H1 (cell line): ENCODE results near the gene STEAP3. TPM values are rescaled to one million over a fixed set of nuclear protein-coding genes. Genes with fewer than 3 reads are reported as not detected.

Experiments used
- CTCF ChIA-PET: fragments of 300-600 bp; sonication (Branson Sonifier 250); formaldehyde crosslinking; loops from one replicate; lab custom pipeline; 2021; ENCODE audit not compliant: partially characterized antibody; lab: Charles Lee
- POLR2A ChIA-PET: fragments of 300-600 bp; sonication (Branson Sonifier 250); formaldehyde crosslinking; loops from one replicate; lab custom pipeline; 2021; ENCODE audit warnings: inconsistent platforms; ENCODE audit not compliant: partially characterized antibody; lab: Charles Lee
- DNase-seq, 2 experiments: peaks; one replicate each; pipeline versions ENCODE4 v3.0.0 to v3.0.0-alpha.2; 2010 to 2022; ENCODE audit warnings: low spot score in 2 of 2, low read depth in 1 of 2, mixed read lengths in 1 of 2
- FAIRE-seq: peaks from 2 replicates; lab custom pipeline; 2011; peaks lifted over from hg19 to GRCh38; lab: Jason Lieb, UNC
- H2AFZ ChIP-seq: 2 replicates; pipeline ENCODE4 v1.8.1; 2012; ENCODE audit warnings: low read length, inconsistent platforms
- H2AK5ac ChIP-seq: 2 replicates; pipeline ENCODE4 v1.6.1; 2013; ENCODE audit warnings: low read depth, low read length
- H2BK120ac ChIP-seq: replicated peaks from 2 replicates; pipeline ENCODE3; 2013; ENCODE audit warnings: low read depth, low read length, inconsistent platforms
- H2BK12ac ChIP-seq: 2 replicates; pipeline ENCODE4 v1.6.1; 2013; ENCODE audit warnings: low read depth, low read length
- H2BK15ac ChIP-seq: 2 replicates; pipeline ENCODE4 v1.6.1; 2013; ENCODE audit warnings: low read length
- H2BK20ac ChIP-seq: 2 replicates; pipeline ENCODE4 v1.6.1; 2013; ENCODE audit warnings: low read length
- H2BK5ac ChIP-seq: 2 replicates; pipeline ENCODE4 v1.6.1; 2013; ENCODE audit warnings: low read depth, low read length
- H3K14ac ChIP-seq: 2 replicates; pipeline ENCODE4 v1.6.1; 2013; ENCODE audit warnings: inconsistent platforms; ENCODE audit not compliant: insufficient read length
- H3K18ac ChIP-seq: 2 replicates; pipeline ENCODE4 v1.6.1; 2013; ENCODE audit warnings: low read length; ENCODE audit errors: extremely low read depth
- H3K23ac ChIP-seq: 2 replicates; pipeline ENCODE4 v1.6.1; 2013; ENCODE audit warnings: inconsistent platforms; ENCODE audit not compliant: insufficient read length
- H3K23me2 ChIP-seq: 2 replicates; pipeline ENCODE4 v1.6.1; 2013; ENCODE audit warnings: low read depth, low read length
- H3K27ac ChIP-seq: 2 replicates; pipeline ENCODE4 v1.6.1; 2011; ENCODE audit warnings: low read depth, low read length, inconsistent platforms
- H3K27me3 ChIP-seq, 4 experiments: replicated peaks in 1 of 4; 1 replicate in 1 of 4; 2 replicates in 3 of 4; pipeline versions ENCODE4 v1.6.1 to v1.8.1; 2011 to 2013; ENCODE audit warnings: low read length in 3 of 4, mild to moderate bottlenecking in 3 of 4, inconsistent platforms in 2 of 4, mixed read lengths in 2 of 4, moderate library complexity in 1 of 4; ENCODE audit not compliant: control insufficient read depth in 3 of 4, insufficient read depth in 3 of 4; ENCODE audit errors: extremely low read depth in 1 of 4
- H3K36me3 ChIP-seq, 4 experiments: 2 replicates each; pipeline versions ENCODE4 v1.6.1 to v1.8.1; 2011 to 2013; ENCODE audit warnings: mild to moderate bottlenecking in 4 of 4, low read length in 3 of 4, moderate library complexity in 2 of 4, control low read depth in 1 of 4, inconsistent platforms in 1 of 4; ENCODE audit not compliant: insufficient read depth in 4 of 4, control insufficient read depth in 2 of 4
- H3K4ac ChIP-seq: replicated peaks from 2 replicates; pipeline ENCODE3; 2013; ENCODE audit warnings: low read length, low read depth, mixed read lengths, inconsistent platforms; ENCODE audit not compliant: insufficient read length
- H3K4me1 ChIP-seq, 4 experiments: replicated peaks in 1 of 4; 1 replicate in 1 of 4; 2 replicates in 3 of 4; pipeline versions ENCODE4 v1.6.1 to v1.8.1; 2011 to 2013; ENCODE audit warnings: low read length in 3 of 4, inconsistent platforms in 2 of 4, mixed read lengths in 1 of 4; ENCODE audit not compliant: insufficient read depth in 4 of 4, control insufficient read depth in 3 of 4
- H3K4me2 ChIP-seq, 2 experiments: 2 replicates each; pipeline versions ENCODE4 v1.6.1 to v1.8.1; 2011 to 2013; ENCODE audit warnings: low read depth in 2 of 2, low read length in 2 of 2, control low read depth in 1 of 2, inconsistent platforms in 1 of 2, mild to moderate bottlenecking in 1 of 2; ENCODE audit not compliant: insufficient read depth in 1 of 2
- H3K4me3 ChIP-seq, 4 experiments: fragments of 200-600, 300-600 bp in 1 of 4; sonication (generic), shearing (Covaris generic), sonication (Bioruptor Twin) in 1 of 4; 2 replicates each; pipeline versions ENCODE4 v1.5.1 to v1.8.1; 2011 to 2016; ENCODE audit warnings: low read length in 4 of 4, low read depth in 3 of 4, control low read depth in 2 of 4, inconsistent platforms in 2 of 4, mild to moderate bottlenecking in 2 of 4, mixed read lengths in 1 of 4, moderate library complexity in 1 of 4; ENCODE audit not compliant: insufficient read depth in 2 of 4; ENCODE audit errors: extremely low read depth in 1 of 4
- H3K56ac ChIP-seq: replicated peaks from 2 replicates; pipeline ENCODE3; 2013; ENCODE audit warnings: low read depth, mild to moderate bottlenecking, mixed read lengths, low read length, inconsistent platforms; ENCODE audit not compliant: insufficient read length
- H3K79me1 ChIP-seq: 2 replicates; pipeline ENCODE4 v1.6.1; 2013; ENCODE audit warnings: low read depth, low read length, control low read depth
- H3K79me2 ChIP-seq, 2 experiments: 2 replicates each; pipeline versions ENCODE4 v1.6.1 to v1.8.1; 2012 to 2013; ENCODE audit warnings: low read length in 2 of 2, mild to moderate bottlenecking in 2 of 2, inconsistent platforms in 1 of 2; ENCODE audit not compliant: insufficient read depth in 2 of 2, control insufficient read depth in 1 of 2
- H3K9ac ChIP-seq, 4 experiments: replicated peaks in 1 of 4; 1 replicate in 1 of 4; 2 replicates in 3 of 4; pipeline versions ENCODE4 v1.6.1 to v1.8.1; 2011 to 2013; ENCODE audit warnings: low read depth in 3 of 4, low read length in 3 of 4, control low read depth in 2 of 4, mild to moderate bottlenecking in 2 of 4, moderate library complexity in 2 of 4, inconsistent platforms in 1 of 4; ENCODE audit errors: extremely low read depth in 1 of 4
- H3K9me3 ChIP-seq, 2 experiments: 2 replicates each; pipeline versions ENCODE4 v1.6.1 to v1.8.1; 2012 to 2013; ENCODE audit warnings: mild to moderate bottlenecking in 2 of 2, moderate library complexity in 2 of 2, control low read depth in 1 of 2, inconsistent platforms in 1 of 2, low read depth in 1 of 2, low read length in 1 of 2, mixed read lengths in 1 of 2; ENCODE audit not compliant: insufficient read depth in 2 of 2
- H4K20me1 ChIP-seq, 2 experiments: replicated peaks in 1 of 2; 2 replicates each; pipeline versions ENCODE3 to v1.8.1; 2011 to 2013; ENCODE audit warnings: inconsistent platforms in 2 of 2, low read length in 2 of 2, mild to moderate bottlenecking in 1 of 2; ENCODE audit not compliant: insufficient read depth in 2 of 2, control insufficient read depth in 1 of 2
- H4K5ac ChIP-seq: 2 replicates; pipeline ENCODE4 v1.6.1; 2013; ENCODE audit warnings: low read length, low read depth, mixed read lengths, inconsistent platforms; ENCODE audit not compliant: insufficient read length
- H4K8ac ChIP-seq: 2 replicates; pipeline ENCODE4 v1.8.0; 2013; ENCODE audit warnings: mild to moderate bottlenecking, moderate library complexity, low read length, inconsistent platforms; ENCODE audit not compliant: insufficient read depth; ENCODE audit errors: extremely low read depth
- H4K91ac ChIP-seq: replicated peaks from 2 replicates; pipeline ENCODE3; 2013; ENCODE audit warnings: low read length, mixed read lengths, inconsistent platforms; ENCODE audit not compliant: insufficient read length
- CBX8 ChIP-seq: fragments of 300-800, 300-1000 bp; sonication (generic); IDR thresholded peaks from 2 replicates; pipeline ENCODE4 v1.7.1; 2016; ENCODE audit warnings: low read depth, low read length, borderline replicate concordance
- POLR2A ChIP-seq, 2 experiments: IDR thresholded peaks; 1 replicate in 1 of 2; 2 replicates in 1 of 2; pipeline ENCODE4 v1.6.1; 2011; ENCODE audit warnings: low read depth in 2 of 2, low read length in 2 of 2, mild to moderate bottlenecking in 2 of 2; ENCODE audit errors: control extremely low read depth in 1 of 2
- WGBS, 2 experiments: shearing (Covaris generic) in 1 of 2; methylation state at CpG; one replicate each; pipeline versions ENCODE4 v1.1.6 to v1.1.7; 2013 to 2015; ENCODE audit warnings: low lambda C conversion rate in 2 of 2, mixed read lengths in 2 of 2, inconsistent platforms in 1 of 2, low coverage in 1 of 2, missing lambda C conversion rate in 1 of 2; ENCODE audit not compliant: insufficient replicate concordance in 2 of 2, insufficient coverage in 1 of 2, insufficient read length in 1 of 2; ENCODE audit errors: extremely low coverage in 1 of 2, missing lambda C conversion rate in 1 of 2; 5-methylcytosine and 5-hydroxymethylcytosine counted together
- polyA plus RNA-seq, 7 experiments: library from polyadenylated mRNA; depleted of rRNA in 3 of 7; stranded (reverse) in 5 of 7; unstranded in 2 of 7; fragments of >200 nt in 5 of 7; fragments of 200-250 nt in 2 of 7; gene quantifications; 1 replicate in 5 of 7; 2 replicates in 1 of 7; 4 replicates in 1 of 7; pipeline versions ENCODE4 v1.2.1 to v1.2.3, GENCODE V29; 2011 to 2013; ENCODE audit warnings: missing spikeins in 2 of 7, mixed read lengths in 2 of 7
- total RNA-seq: library from RNA; stranded (reverse); fragmentation: NEBNext Ultra II Directional; extraction: Animal tissue kit (Norgen Biotek cat#: 25700); gene quantifications from 2 replicates; pipeline ENCODE4 v1.2.1, GENCODE V29; 2021

STEAP3 gene
- total and polyA plus RNA-seq, 2 of the 8 experiments (the other 6 are each of a cell fraction or from before 2014, with no cell fraction given) = 21.7 to 27.9 TPM

GRCh38 chr2:119260646-119261492 lies 37.2 kb downstream of the STEAP3 start:
- Histone ChIP-seq H2BK5ac (no peak overlapping the region), H3K56ac (no peak overlapping the region), H3K14ac (no peak overlapping the region), H3K23ac (no peak overlapping the region), H3K4me1 (peaks cover 12 to 20% (median 16%) of the 10 kb centered on the region in 4 experiments), H3K27ac (no peak overlapping the region), H4K91ac (no peak overlapping the region), H4K8ac (no peak overlapping the region), H3K36me3 (peaks cover 0 to 5% (median 0%) of the 10 kb centered on the region in 4 experiments; a peak in 1 of 8 replicates), H3K4me2 (no peak overlapping the region), H3K4me3 (no peak overlapping the region), H3K23me2 (no peaks in the 10 kb centered on the region), H3K27me3 (no peaks in the 10 kb centered on the region; a peak in 1 of 7 replicates), H3K4ac (no peak overlapping the region), H3K9ac (no peak overlapping the region), H4K5ac (no peak overlapping the region), H3K79me2 (no peaks in the 10 kb centered on the region), H2AFZ (no peak overlapping the region), H3K79me1 (no peaks in the 10 kb centered on the region), H2BK12ac (no peak overlapping the region), H2BK20ac (no peak overlapping the region), H4K20me1 (no peaks in the 10 kb centered on the region), H3K18ac (no peak overlapping the region), H2AK5ac (no peak overlapping the region), H3K9me3 (no peaks in the 10 kb centered on the region), H2BK15ac (no peak overlapping the region), H2BK120ac (no peak overlapping the region)
- FAIRE-seq (no peak), DNase-seq (no peak)
- CTCF ChIA-PET = interaction anchor here (0.6 to 2.0 kb wide), 5 partner anchors 27 to 370 kb away, joined by 3 to 9 read pairs (median 3); no protein-coding TSS in a partner anchor
- TF ChIP-seq POLR2A (IDR thresholded peaks at IDR 0.05; ENCODE audit: control extremely low read depth in 1 of 2, low read depth in 2 of 2, low read length in 2 of 2) (no peak), CBX8 (no peak)
- POLR2A ChIA-PET = interaction anchor here (1.0 to 1.2 kb wide), 2 partner anchors 10 to 37 kb away, joined by 3 to 4 read pairs; partner anchors contain the start of gene STEAP3
- 88% methylated on average over 11 of the region's 11 CpGs; no CpG with 5 or more reads in 1 of the 2 experiments for WGBS, 2 experiments
